ENCODE measurements around the gene CCDC88C.

Gene CCDC88C

GRCh38 chr14:91395466-91395865 is 22.2 kb downstream of the CCDC88C start:
- Histone ChIP-seq H2BK5ac (ENCODE audit: low read length) (peak overlapping the region; percentile 25), H2AK5ac (ENCODE audit: low read length) (no peak overlapping the region), H3K9ac (ENCODE audit: low read length) (peak overlapping the region; percentile 0), H4K8ac (ENCODE audit: low read depth, low read length) (no peak overlapping the region), H2BK120ac (ENCODE audit: low read depth, low read length) (no peak overlapping the region), H3K56ac (ENCODE audit: low read length) (peak overlapping the region; percentile 63), H3K27ac (ENCODE audit: low read depth, low read length) (no peak overlapping the region), H3K4ac (ENCODE audit: low read depth, low read length) (no peak overlapping the region), H3K18ac (ENCODE audit: low read length) (peak overlapping the region; percentile 5), H3K23ac (ENCODE audit: low read length) (no peak overlapping the region), H3K36me3 (ENCODE audit: control insufficient read depth, insufficient read depth, low read length) (no peaks in the 10 kb centered on the region), H3K79me1 (ENCODE audit: low read length) (peaks cover 14% of the 10 kb centered on the region), H3K27me3 (ENCODE audit: insufficient read depth, low read length, poor library complexity) (no peaks in the 10 kb centered on the region), H3K79me2 (ENCODE audit: control insufficient read depth, insufficient read depth, low read length) (peaks cover 60% of the 10 kb centered on the region), H2BK15ac (replicated peaks; ENCODE audit: low read depth) (no peak overlapping the region), H3K4me3 (ENCODE audit: low read length) (no peak overlapping the region), H3K4me1 (ENCODE audit: control insufficient read depth, low read depth, low read length) (peaks cover 39% of the 10 kb centered on the region), H4K5ac (ENCODE audit: low read length) (no peak overlapping the region), H3K4me2 (ENCODE audit: low read length) (no peak overlapping the region)
- DNase-seq = no peak
- WGBS (ENCODE audit: extremely low coverage, insufficient coverage, low lambda C conversion rate) = no CpG with 5 or more reads among the region's 5 CpGs

DNA sequence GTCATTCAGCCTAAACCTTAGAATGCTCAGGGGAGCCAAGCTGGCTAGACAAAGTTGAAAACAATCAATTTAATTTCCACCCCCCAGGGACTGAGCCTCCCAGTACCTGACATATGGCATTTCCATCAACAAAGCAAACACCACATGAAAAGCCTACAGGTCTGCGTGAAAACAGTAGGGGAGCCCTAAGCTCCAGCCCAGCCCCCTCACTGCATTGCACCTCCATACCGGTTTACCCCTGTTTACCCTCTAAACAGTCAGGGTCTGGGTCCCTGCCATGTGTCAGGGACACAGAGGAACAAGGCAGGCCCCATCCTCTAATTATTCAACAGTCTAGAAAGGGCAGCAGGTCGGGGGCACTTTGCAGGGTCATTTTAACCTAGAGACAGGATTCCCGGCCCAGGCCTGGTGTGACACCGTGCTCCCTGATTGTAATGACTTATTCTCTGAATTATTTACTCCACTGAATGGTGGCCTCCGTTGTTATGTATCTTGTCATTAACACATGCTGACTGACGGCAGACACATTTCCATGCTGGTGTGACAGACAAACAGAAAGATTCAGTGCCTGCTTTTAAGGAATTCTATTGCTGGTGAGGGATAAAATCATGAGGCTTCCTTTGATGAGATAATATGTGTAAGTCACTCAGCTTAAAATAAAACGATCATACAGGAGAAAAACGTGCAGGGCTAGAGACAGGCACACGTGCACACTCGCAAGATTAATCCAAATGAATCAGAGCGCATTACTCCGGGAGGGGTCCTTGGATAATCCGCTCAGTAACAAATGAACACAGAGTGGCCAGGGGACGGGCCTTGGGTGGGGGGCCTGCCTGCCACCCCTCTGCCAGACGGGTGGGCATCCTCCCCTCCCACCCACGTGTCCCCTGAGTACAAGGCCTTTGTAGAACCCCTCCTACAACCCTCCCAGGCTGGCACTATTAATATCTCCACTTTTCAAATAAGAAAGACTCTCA is 23.2 kb downstream of the CCDC88C start:
- WGBS (ENCODE audit: extremely low coverage, insufficient coverage, low lambda C conversion rate) = no CpG with 5 or more reads among the region's 17 CpGs

GRCh38 chr14:91392623-91393303 is 24.9 kb downstream of the CCDC88C start:
- peaks cover 20% of the 10 kb centered on the region for H3K79me1 ChIP-seq (ENCODE audit: low read length)
- H3K23ac ChIP-seq (ENCODE audit: low read length) = no peak overlapping the region
- no peak overlapping the region for H4K5ac ChIP-seq (ENCODE audit: low read length)
- H2BK120ac ChIP-seq (ENCODE audit: low read depth, low read length) = peak overlapping the region; percentile 2
- H3K4ac ChIP-seq (ENCODE audit: low read depth, low read length) = peak overlapping the region; percentile 21
- DNase-seq = peak; percentile 94
- H3K4me1 ChIP-seq (ENCODE audit: control insufficient read depth, low read depth, low read length) = peaks cover 45% of the 10 kb centered on the region
- H2BK5ac ChIP-seq (ENCODE audit: low read length) = peak overlapping the region; percentile 21
- WGBS (ENCODE audit: extremely low coverage, insufficient coverage, low lambda C conversion rate) = no CpG with 5 or more reads among the region's 19 CpGs
- peaks cover 60% of the 10 kb centered on the region for H3K79me2 ChIP-seq (ENCODE audit: control insufficient read depth, insufficient read depth, low read length)
- H2AK5ac ChIP-seq (ENCODE audit: low read length) = peak overlapping the region; percentile 53
- H2BK15ac ChIP-seq (replicated peaks; ENCODE audit: low read depth) = no peak overlapping the region
- H3K27me3 ChIP-seq (ENCODE audit: insufficient read depth, low read length, poor library complexity) = no peaks in the 10 kb centered on the region
- no peak overlapping the region for H4K8ac ChIP-seq (ENCODE audit: low read depth, low read length)
- H3K56ac ChIP-seq (ENCODE audit: low read length) = peak overlapping the region; percentile 80
- H3K9ac ChIP-seq (ENCODE audit: low read length) = peak overlapping the region; percentile 30
- no peak overlapping the region for H3K4me3 ChIP-seq (ENCODE audit: low read length)
- H3K18ac ChIP-seq (ENCODE audit: low read length) = peak overlapping the region; percentile 11
- no peak overlapping the region for H3K4me2 ChIP-seq (ENCODE audit: low read length)
- H3K36me3 ChIP-seq (ENCODE audit: control insufficient read depth, insufficient read depth, low read length) = no peaks in the 10 kb centered on the region
- peak overlapping the region; percentile 40 for H3K27ac ChIP-seq (ENCODE audit: low read depth, low read length)

More for the DNA sequence above, 23.2 kb downstream of the CCDC88C start:
- no peaks in the 10 kb centered on the region for H3K36me3 ChIP-seq (ENCODE audit: control insufficient read depth, insufficient read depth, low read length)
- no peaks in the 10 kb centered on the region for H3K27me3 ChIP-seq (ENCODE audit: insufficient read depth, low read length, poor library complexity)
- H3K4ac ChIP-seq (ENCODE audit: low read depth, low read length) = no peak overlapping the region
- H3K4me3 ChIP-seq (ENCODE audit: low read length) = no peak overlapping the region
- H3K56ac ChIP-seq (ENCODE audit: low read length) = peak overlapping the region; percentile 40
- peaks cover 57% of the 10 kb centered on the region for H3K79me2 ChIP-seq (ENCODE audit: control insufficient read depth, insufficient read depth, low read length)
- DNase-seq = peak; percentile 63
- H4K5ac ChIP-seq (ENCODE audit: low read length) = no peak overlapping the region
- H3K9ac ChIP-seq (ENCODE audit: low read length) = no peak overlapping the region
- H3K23ac ChIP-seq (ENCODE audit: low read length) = no peak overlapping the region
- H3K79me1 ChIP-seq (ENCODE audit: low read length) = peaks cover 16% of the 10 kb centered on the region
- H3K4me2 ChIP-seq (ENCODE audit: low read length) = no peak overlapping the region
- H4K8ac ChIP-seq (ENCODE audit: low read depth, low read length) = no peak overlapping the region
- no peak overlapping the region for H2BK15ac ChIP-seq (replicated peaks; ENCODE audit: low read depth)
- H3K4me1 ChIP-seq (ENCODE audit: control insufficient read depth, low read depth, low read length) = peaks cover 39% of the 10 kb centered on the region
- H3K27ac ChIP-seq (ENCODE audit: low read depth, low read length) = peak overlapping the region; percentile 52
- H3K18ac ChIP-seq (ENCODE audit: low read length) = peak overlapping the region; percentile 43
- no peak overlapping the region for H2AK5ac ChIP-seq (ENCODE audit: low read length)
- no peak overlapping the region for H2BK120ac ChIP-seq (ENCODE audit: low read depth, low read length)
- no peak overlapping the region for H2BK5ac ChIP-seq (ENCODE audit: low read length)

GRCh38 chr14:91390165-91390778 is 27.3 kb downstream of the CCDC88C start:
- Histone ChIP-seq H3K27me3 (ENCODE audit: insufficient read depth, low read length, poor library complexity) (no peaks in the 10 kb centered on the region), H2BK120ac (ENCODE audit: low read depth, low read length) (no peak overlapping the region), H2AK5ac (ENCODE audit: low read length) (no peak overlapping the region), H4K8ac (ENCODE audit: low read depth, low read length) (no peak overlapping the region), H3K9ac (ENCODE audit: low read length) (no peak overlapping the region), H3K4me2 (ENCODE audit: low read length) (no peak overlapping the region), H3K56ac (ENCODE audit: low read length) (no peak overlapping the region), H2BK5ac (ENCODE audit: low read length) (no peak overlapping the region), H3K4me3 (ENCODE audit: low read length) (no peak overlapping the region), H4K5ac (ENCODE audit: low read length) (no peak overlapping the region), H3K18ac (ENCODE audit: low read length) (no peak overlapping the region), H3K4me1 (ENCODE audit: control insufficient read depth, low read depth, low read length) (peaks cover 39% of the 10 kb centered on the region), H2BK15ac (replicated peaks; ENCODE audit: low read depth) (no peak overlapping the region), H3K79me2 (ENCODE audit: control insufficient read depth, insufficient read depth, low read length) (peaks cover 59% of the 10 kb centered on the region), H3K23ac (ENCODE audit: low read length) (no peak overlapping the region), H3K36me3 (ENCODE audit: control insufficient read depth, insufficient read depth, low read length) (no peaks in the 10 kb centered on the region), H3K27ac (ENCODE audit: low read depth, low read length) (no peak overlapping the region), H3K79me1 (ENCODE audit: low read length) (peaks cover 27% of the 10 kb centered on the region), H3K4ac (ENCODE audit: low read depth, low read length) (no peak overlapping the region)
- DNase-seq = no peak
- WGBS (ENCODE audit: extremely low coverage, insufficient coverage, low lambda C conversion rate) = no CpG with 5 or more reads among the region's 12 CpGs

GRCh38 chr14:91389150-91389549 is 28.5 kb downstream of the CCDC88C start:
- no peak for DNase-seq
- no peak overlapping the region for H3K18ac ChIP-seq (ENCODE audit: low read length)
- H3K36me3 ChIP-seq (ENCODE audit: control insufficient read depth, insufficient read depth, low read length) = no peaks in the 10 kb centered on the region
- no peak overlapping the region for H3K27ac ChIP-seq (ENCODE audit: low read depth, low read length)
- H3K4me2 ChIP-seq (ENCODE audit: low read length) = no peak overlapping the region
- no CpG with 5 or more reads among the region's 5 CpGs for WGBS (ENCODE audit: extremely low coverage, insufficient coverage, low lambda C conversion rate)
- H3K9ac ChIP-seq (ENCODE audit: low read length) = peak overlapping the region; percentile 18
- no peak overlapping the region for H3K56ac ChIP-seq (ENCODE audit: low read length)
- H3K23ac ChIP-seq (ENCODE audit: low read length) = peak overlapping the region; percentile 73
- H2BK120ac ChIP-seq (ENCODE audit: low read depth, low read length) = no peak overlapping the region
- no peaks in the 10 kb centered on the region for H3K27me3 ChIP-seq (ENCODE audit: insufficient read depth, low read length, poor library complexity)
- no peak overlapping the region for H3K4ac ChIP-seq (ENCODE audit: low read depth, low read length)
- H3K79me2 ChIP-seq (ENCODE audit: control insufficient read depth, insufficient read depth, low read length) = peaks cover 63% of the 10 kb centered on the region
- H3K4me3 ChIP-seq (ENCODE audit: low read length) = no peak overlapping the region
- peaks cover 33% of the 10 kb centered on the region for H3K79me1 ChIP-seq (ENCODE audit: low read length)
- H3K4me1 ChIP-seq (ENCODE audit: control insufficient read depth, low read depth, low read length) = peaks cover 30% of the 10 kb centered on the region
- H2BK5ac ChIP-seq (ENCODE audit: low read length) = no peak overlapping the region
- no peak overlapping the region for H4K5ac ChIP-seq (ENCODE audit: low read length)
- H4K8ac ChIP-seq (ENCODE audit: low read depth, low read length) = no peak overlapping the region
- H2BK15ac ChIP-seq (replicated peaks; ENCODE audit: low read depth) = no peak overlapping the region
- H2AK5ac ChIP-seq (ENCODE audit: low read length) = no peak overlapping the region
